Endometrial microvascular endothelial cells (primary cell): ENCODE results near the gene OLFML1. TPM values are rescaled to one million over a fixed set of nuclear protein-coding genes. Genes with fewer than 3 reads are reported as not detected.

Experiments used
- in situ Hi-C: cut with HindIII; loops from 2 replicates; pipeline ENCODE4 v1.10.0; 2017; ENCODE audit warnings: low sequenced_read_pairs, low pct_unique_long_range_greater_than_20kb; ENCODE audit errors: inconsistent ontology term
- total RNA-seq: library from RNA; depleted of rRNA; stranded (reverse); fragments of >200 nt; gene quantifications from one replicate; pipeline ENCODE4 v1.2.3, GENCODE V29; 2015; ENCODE audit errors: inconsistent ontology term

The OLFML1 gene
- total RNA-seq, 1 donor from 2014 or later, result not detected

DNA sequence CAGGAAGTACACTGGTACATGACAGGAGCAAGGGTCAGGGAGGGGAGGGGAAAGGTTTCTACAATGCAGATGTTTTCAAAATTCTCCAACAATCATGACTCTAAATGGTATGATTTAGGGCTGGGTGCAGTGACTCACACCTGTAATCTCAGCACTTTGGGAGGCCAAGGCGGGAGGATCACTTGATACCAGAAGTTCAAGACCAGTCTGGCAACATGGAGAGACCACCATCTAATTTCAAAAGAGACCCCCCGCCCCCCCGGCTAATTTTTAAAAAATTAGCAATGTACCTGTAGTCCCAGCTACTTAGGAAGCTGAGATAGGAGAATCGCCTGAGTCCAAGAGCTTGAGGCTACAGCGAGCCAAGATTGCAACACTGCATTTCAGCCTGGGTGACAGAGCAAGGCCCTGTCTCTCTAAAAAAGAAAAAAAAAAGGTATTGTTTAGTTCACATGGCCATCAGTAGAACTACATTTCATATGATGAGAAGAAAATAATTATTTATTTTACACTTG is 15.9 kb upstream of the OLFML1 start:
- in situ Hi-C loops, result no loop called here

DNA sequence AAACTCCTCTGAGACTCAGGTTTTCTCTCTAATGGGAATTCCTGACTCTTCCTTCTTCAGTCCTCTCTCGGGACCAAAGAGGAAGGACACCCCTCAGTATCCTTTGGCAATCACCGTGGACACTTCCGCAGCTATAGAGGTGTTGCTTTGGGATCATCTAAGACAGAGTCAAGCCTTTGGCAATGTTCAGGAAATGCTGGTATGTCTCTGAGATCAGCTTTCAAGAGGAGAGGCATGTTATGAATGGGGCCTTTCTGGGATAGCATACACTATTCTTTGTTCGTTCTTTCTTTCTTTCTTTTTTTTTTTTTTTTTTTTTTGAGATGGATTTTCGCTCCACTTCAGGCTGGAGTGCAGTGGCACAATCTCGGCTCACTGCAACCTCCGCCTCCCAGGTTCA is 14.2 kb upstream of the OLFML1 start:
- in situ Hi-C loops, result no loop called here

DNA sequence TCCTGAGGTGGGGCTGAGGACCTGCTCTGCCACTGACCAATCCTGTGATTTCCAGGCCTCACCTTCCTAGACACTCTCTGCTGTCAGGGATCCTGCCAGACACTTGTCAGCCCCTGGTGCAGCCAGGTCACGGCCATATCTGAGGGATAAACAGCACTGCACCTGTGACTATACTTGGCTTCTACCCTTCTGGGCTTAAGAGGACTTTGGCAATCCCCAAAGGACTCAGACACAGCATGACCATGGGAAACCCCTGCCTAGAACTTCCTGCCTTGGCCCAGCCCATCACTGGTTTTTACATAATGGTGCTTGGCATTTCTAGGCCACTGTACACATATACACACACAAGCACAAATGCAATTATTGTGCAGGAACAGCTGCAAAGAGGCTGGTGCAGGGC is 11.6 kb upstream of the OLFML1 start:
- in situ Hi-C loops, result no loop called here

DNA sequence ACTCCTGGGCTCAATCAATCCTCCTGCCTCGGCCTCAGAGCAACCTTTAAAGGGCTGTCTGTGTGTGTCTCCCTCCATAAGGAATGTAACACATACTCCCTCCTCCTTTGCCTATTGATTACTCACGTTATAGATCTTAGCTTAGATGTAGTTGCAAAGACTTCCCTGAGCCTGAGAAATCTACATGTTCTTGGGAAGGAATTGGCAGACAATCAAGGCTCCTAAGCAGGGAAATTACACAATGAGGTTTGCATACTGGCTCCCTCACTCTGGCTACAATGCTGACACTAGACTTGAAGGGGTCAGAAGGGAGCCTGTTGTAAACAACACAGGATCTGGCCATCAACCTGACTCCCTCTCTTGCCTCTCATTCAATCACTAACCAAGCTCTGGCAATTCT is 5.2 kb upstream of the OLFML1 start:
- in situ Hi-C loops, result no loop called here

DNA sequence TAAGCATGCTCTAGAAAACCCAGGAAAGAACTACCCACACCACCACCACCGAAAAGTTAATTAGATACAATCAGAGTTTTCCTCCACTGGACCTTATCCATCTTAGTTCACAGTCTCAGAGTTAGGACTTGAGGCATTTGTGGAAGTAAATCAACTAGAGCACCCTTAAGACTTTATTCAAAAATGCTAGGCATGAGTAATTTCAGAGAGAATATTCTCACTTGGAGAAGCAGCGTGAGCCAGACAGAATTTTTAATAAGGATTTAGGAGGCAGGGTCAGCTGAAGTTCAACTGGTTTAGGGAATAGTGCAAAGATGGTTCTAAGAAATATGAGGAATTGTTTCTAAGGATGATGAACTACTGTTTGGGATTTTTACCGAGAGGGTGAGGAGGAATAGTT is 1.2 kb upstream of the OLFML1 start:
- in situ Hi-C loops, result no loop called here

DNA sequence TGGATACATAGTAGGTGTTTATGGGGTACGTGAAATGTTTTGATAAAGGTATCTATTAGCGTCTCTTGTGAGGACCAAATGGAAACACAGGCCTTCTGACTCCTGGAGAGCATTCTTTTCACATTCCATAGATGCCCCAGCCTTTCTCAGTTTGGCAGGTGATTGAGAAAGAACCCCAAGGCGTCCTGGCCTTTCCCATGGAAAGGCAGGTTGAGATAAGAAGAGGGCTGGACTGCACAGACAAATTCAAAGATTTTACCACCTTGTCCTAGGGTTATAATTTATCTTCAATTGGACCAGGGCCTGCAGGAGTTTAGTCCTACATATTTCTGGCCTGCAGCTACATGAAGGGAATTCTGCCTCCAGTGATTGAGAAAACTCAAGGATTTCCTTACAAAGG is 661 bp upstream of the OLFML1 start:
- in situ Hi-C loops, result no loop called here

DNA sequence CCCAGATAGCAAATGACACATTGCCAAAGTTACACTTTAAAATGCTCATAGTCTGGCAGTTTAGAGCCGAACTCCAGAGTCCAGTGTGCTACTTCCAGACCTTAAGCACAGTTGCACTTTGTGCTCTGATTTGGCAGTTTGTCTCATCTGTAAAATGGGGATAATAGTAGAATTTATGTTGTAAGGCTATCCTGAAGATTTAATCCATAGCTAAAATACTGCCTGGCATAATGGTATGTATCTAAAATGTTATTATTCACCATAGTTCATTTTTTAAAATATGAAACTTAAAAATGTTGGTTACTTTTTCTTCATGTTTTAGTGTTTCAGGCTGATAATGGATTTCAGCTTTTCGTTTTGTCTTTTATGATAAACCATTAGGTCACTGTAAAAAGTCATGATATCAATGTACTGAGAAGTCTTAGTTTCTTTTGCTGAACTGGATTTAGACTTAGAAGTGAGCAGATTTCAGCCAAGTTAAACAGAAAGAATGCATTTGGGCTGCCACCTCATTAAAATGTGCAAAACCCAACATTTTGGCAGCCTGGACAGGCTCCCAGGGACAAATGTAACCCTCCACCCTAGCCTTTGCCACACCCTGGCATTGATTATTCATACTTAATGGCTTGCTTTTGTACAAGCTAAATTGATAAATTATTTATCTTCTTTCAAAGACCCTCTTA is 933 bp downstream of the OLFML1 start:
- in situ Hi-C loops, result no loop called here

DNA sequence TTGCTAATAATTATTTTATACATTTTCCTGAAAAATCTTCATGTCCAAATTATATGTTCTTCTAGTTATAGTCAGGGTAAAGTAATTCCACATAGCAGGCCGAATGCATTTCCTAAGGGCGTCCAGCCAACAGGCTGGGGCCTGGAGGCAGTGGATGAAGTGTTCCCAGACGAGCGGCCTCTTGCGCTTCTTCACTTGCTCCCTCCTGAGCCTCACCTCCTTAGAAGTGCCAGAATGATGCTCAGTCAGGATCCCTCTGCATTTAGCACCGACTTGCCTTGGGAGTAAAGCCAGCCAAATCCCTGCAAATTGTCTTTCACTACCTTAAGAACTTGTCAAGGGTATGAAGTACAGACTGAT is 1.5 kb downstream of the OLFML1 start:
- in situ Hi-C loops, result no loop called here

DNA sequence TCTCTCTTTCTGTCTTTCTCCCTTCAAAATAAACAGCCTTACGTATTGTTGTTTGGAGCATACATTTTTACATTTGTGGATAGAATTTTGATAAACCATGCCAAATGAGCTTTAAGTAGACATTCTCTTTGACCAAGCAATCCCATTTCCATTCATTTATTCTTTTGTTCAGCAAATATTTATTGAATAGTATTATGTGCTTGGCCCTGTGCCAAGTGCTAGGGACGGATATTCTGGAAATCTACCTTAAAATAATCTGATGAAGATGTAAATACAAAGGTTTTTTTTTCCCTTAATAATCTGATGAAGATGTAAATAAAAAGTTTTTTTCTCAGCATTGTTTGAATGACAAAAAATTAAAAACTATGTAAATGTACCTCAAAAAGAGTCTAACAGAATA is 2.1 kb downstream of the OLFML1 start:
- in situ Hi-C loops, result no loop called here

DNA sequence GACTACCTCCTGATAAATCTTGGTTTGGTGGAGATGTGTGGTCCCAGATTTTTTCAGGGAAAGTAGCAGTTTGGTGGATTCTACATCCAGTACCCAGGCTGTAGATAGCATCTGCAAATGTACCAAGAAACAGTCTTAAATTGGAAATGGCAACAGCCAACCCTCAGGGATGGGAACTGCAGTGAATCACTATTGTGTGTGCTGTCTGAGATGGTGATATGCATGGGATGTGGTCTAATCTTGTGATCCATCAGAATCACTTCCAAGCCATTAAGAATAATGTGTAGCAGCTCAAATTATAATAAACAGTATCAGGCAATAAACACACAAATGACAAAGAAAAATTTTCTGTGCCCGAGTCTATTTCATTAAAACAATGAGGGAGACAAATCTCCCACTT is 3.4 kb downstream of the OLFML1 start:
- in situ Hi-C loops, result no loop called here

DNA sequence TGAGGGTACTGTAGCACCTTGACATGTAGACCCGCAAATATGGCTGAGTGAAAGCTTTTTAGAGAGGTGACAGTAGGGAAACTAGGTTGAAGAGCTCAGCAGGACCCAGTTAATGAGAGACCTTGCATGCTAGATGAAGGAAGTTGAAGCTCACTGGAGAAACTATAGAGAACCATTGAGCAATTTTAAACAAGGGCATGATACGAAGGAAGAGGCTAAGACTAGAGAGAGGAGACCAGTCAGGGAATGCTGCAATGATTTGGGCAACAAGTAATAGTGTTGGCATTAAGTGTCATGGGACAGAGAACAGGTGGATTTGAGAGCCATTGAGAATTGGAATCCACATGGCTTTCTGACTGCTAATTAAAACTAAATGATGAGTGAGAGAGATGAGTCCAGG is 4.1 kb downstream of the OLFML1 start:
- in situ Hi-C loops, result no loop called here

DNA sequence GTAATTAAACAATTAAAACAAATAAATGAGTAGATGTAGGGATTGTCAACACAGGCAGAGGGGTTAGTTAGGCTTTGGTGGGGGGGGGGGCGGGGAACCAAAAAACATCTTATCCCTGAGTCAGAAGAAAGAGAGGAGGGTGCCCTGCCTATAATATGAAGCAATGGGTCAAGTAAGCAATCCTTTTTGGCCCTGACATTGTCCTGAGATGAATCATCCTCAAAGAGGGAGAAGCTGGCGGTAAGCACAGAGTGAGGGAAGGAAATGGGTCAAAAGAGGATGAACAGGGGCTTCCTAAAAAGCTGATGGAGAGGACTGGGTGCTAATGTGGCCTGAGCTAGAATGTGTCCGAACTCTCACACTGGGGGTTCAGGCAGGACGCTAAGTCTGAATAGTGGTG is 4.7 kb downstream of the OLFML1 start:
- in situ Hi-C loops, result no loop called here

DNA sequence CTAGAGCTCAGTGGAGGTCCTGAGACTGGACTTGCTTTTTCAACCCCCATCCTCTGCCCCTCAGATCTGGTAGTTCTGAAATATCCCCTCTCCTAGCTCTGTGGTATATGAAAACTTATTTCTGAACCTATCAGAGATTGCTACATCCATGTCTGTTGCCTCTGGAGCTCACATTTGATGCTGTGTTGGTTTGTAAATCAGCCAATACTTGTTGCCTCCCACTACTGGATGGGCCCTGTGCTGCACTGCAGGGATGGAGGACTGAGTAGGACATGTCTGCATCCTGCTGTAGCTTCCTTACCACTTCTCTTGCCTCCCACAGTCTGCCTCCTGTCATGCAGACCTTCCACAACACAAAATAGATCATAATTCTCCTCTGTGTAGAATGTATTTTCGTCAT is 5.2 kb downstream of the OLFML1 start:
- in situ Hi-C loops, result no loop called here

DNA sequence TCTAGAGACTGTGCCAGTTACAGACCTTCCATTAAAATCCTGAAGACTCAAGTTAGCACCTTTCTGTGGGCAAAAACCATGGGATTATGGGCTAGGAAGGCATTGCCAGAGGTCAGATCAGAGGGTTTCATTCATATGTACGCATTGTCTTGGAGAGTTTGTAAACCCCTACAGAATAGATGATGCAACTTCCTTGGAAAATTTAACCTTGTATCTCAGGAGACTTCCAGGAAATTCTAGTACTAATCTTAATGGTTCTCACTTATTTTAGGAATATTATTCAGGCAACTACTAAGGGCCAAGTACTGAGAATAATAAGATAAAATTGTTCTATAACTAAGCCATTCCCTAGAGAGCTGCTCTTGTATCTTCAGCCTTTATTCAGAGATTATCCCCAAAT is 6.9 kb downstream of the OLFML1 start:
- in situ Hi-C loops, result no loop called here

DNA sequence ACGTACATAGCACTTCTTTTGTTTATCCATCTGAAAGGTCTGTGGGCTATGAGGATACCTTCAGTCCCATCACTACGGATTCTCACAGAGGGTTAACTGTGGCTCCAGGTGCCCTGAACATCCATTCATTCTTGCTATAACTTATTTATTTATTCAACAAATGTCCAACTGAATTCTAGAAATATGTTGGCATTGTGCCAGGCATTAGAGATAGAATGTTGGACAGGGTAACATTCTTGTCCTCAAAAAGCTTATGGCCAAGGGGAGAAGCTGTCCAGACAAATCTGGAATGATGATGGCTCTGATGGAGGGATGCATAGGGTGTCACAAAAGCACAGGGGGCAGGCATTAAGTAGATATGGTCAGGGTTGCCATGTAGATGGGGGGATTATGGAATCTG is 8.4 kb downstream of the OLFML1 start:
- in situ Hi-C loops, result no loop called here

DNA sequence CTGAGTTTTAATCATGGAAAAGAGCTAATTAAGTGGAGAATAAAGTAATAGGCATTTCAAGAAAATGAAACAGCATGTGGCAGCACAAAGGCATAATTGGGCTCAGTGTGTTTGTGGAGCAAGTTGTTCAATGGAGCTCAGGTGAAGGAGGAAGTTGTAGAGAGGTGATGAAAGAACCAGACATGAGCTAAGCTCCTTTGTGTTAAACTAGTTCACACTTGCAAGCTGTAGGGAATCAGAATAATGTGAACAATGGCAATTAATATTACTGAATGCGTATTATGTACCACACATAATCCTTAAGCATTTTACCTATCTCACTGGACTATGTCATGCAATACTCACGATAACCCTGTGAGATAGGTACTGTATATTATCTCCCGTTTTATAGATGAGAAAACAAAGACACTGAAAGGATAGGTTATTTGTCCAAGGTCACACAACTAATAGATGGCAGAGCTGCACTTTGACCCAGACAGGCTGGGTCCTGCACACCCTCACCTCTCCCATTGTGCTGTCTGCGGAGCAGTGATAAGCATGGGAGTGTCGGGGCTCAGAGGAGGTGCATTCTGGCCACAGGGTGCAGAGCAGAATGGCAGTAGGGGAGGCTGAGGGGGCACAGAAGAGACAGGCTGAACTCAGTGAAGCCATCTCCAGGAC is 8.9 kb downstream of the OLFML1 start:
- in situ Hi-C loops, result no loop called here

DNA sequence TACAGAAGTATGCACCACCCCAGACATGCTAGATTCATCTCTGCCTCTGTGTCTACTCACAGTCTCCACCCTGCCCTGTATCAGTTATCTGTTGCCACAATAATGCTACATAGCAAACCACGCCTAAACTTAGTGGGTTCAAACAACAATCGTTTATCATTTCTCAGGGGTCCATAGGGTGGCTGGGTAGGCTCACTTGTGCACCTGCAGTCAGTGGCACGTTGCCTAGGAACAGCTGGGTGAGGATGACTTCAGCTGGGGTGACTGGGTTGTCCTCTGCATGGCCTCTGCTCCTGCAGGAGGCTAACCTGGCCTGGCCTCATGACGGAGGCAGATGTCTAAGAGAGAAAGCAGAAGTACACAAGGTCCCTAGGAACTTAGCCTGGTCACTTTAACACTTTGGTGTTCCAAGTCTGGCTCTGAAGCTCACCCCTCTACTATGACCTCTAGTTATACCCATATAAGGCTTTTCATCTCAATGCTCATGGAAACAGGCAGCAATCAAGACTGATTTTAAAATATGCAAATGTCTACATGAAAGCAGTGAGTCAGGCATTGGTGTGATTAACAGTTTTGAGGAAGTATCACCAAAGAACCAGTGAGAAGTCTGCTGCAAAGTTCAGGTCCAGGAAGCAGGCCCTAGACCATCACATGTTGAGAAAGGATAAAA is 10.7 kb downstream of the OLFML1 start:
- in situ Hi-C loops, result no loop called here

DNA sequence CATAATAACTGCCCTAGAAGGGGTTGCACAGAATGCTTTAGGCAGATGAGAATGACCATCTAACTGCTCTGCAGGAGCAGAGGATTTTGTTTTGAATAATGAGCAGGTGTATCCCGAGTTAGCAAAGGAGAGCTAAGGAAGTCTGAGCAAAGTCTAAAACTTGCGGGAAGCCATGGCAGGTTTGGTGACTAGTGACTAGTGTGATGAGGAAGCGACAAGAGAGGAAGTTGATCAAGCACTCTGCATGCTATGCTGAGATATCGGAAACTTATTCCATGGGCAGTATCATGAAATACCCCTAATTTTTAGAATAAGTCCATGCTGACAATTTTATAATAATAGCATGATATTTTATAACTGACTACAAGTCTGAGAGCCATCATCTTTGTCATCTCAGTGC is 12.9 kb downstream of the OLFML1 start:
- in situ Hi-C loops, result no loop called here

DNA sequence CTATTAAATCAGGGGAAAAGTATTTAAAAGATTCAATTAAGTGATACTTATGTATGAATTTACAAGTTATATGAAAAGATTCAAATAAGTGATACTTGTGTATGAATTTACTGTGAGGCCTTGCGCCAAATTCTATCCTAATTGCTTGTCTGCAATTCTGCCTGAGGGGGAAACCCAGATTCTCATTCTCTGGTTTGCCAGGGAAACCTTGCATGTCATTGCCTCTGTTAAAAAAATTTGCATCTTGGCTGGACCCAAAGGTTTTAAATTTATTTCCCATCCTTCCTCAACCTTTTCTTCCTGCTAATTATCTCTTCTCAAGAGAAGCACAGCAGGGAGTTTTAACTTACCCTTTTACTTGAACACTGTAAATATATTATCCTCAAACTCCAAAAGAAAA is 13.8 kb downstream of the OLFML1 start:
- in situ Hi-C loops, result no loop called here

DNA sequence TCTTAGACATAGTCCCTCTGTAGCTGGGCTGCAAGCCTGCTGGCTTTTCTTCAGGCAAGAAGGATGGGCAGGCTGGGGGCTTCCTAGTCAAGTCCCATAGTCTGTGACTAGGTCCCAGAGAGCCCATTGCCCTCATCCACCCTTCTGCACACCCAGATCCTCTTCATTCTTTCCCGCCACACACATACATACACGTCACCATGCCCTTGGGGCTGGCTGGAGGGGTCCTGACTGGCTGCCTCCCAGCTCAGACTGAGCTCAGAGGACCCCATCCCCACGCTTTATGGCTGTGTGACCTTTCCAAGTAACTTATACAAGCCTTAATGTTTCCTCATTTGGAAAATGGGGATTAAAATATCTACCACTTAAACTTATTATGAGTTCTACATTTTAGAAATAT is 14.9 kb downstream of the OLFML1 start:
- in situ Hi-C loops, result no loop called here
